ENCODE results near the gene PLEKHN1.
"Not testable (repeated sequence)": the region's sequence is repeated elsewhere in the genome, so short reads cannot be mapped to it uniquely, and the experiment has no call there.

The PLEKHN1 gene

DNA sequence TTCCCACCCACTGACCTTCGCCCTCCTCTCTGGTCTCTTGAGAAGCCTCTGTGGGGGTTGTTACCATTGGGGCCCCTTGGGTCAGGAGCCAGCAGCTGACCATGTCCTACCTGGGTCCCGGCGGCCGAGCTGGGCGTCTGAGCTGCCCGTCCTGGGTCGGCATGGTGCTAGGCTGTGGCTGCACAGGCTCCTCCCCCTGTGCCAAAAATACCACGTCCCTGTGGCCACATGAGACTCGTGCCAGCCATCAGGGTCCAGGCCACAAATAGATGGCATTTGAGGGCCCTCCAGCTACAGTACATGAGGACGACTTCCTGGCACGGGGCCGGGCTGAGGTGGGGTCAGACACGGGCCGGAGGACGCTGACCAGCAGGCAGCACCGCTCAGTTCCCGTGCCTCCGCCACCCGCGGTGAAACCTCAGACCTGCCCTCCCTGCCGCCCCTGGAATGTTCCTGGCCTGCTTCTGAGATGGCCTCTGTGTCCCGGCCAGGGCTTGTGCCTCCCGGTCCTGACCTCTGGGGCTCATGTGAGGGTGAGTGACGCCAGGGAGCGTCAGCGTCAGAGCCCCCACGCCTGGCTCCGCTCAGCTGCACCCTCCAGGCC, 15.8 kb downstream of the PLEKHN1 start, which contains the start of gene PERM1:
PERM1 (minus strand) TSS at position 139 of the 604 bp plus-strand sequence. CDS start 1,064 bp downstream, outside the sequence.
- in situ Hi-C loops (cut with MboI; ENCODE audit: low sequenced_read_pairs, unreplicated experiment): no loop called here
- TF ChIP-seq, protein P1, sequence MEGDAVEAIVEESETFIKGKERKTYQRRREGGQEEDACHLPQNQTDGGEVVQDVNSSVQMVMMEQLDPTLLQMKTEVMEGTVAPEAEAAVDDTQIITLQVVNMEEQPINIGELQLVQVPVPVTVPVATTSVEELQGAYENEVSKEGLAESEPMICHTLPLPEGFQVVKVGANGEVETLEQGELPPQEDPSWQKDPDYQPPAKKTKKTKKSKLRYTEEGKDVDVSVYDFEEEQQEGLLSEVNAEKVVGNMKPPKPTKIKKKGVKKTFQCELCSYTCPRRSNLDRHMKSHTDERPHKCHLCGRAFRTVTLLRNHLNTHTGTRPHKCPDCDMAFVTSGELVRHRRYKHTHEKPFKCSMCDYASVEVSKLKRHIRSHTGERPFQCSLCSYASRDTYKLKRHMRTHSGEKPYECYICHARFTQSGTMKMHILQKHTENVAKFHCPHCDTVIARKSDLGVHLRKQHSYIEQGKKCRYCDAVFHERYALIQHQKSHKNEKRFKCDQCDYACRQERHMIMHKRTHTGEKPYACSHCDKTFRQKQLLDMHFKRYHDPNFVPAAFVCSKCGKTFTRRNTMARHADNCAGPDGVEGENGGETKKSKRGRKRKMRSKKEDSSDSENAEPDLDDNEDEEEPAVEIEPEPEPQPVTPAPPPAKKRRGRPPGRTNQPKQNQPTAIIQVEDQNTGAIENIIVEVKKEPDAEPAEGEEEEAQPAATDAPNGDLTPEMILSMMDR (IDR thresholded peaks at IDR 0.05; ENCODE audit: borderline replicate concordance, control extremely low read depth, extremely low read depth, insufficient read depth, missing control alignments): no peak
- DNase-seq (ENCODE audit: low spot score): no peak

DNA sequence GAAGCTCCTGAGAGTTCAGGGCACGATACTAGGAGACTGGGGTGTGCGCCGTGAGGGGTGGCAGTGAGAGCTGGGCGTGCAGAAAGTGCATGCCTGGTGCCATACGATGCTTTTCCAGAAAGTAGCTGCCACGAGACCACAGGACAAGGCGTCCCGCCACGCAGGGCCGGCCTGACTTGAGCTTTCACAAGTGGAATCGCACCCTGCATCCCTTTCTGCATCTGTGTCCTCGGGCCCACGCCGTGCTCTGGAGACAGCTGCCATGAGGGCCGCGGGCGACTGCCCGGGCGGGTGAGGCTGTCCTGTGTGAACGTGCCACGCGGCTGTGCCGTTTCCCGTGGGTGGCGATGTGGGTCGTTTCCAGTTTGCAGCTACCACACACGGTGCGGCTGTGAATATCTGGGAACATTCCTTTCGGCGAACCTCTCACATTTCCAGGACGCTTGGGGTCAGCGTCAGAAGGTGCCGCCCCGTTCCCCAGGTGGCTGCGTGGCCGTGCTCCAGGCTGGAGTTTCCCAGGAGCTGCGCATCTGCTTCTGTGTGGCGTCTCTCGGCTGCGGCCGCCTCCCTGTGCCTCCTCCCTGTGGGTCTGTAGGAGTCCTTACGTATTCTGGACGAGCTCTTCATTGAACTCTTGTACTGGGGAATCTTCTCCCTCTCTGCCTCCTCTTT, 16.6 kb downstream of the PLEKHN1 start:
- DNase-seq (ENCODE audit: low spot score): no peak
- in situ Hi-C loops (cut with MboI; ENCODE audit: low sequenced_read_pairs, unreplicated experiment): no loop called here
- TF ChIP-seq, protein P1 (IDR thresholded peaks at IDR 0.05; ENCODE audit: borderline replicate concordance, control extremely low read depth, extremely low read depth, insufficient read depth, missing control alignments): no peak

DNA sequence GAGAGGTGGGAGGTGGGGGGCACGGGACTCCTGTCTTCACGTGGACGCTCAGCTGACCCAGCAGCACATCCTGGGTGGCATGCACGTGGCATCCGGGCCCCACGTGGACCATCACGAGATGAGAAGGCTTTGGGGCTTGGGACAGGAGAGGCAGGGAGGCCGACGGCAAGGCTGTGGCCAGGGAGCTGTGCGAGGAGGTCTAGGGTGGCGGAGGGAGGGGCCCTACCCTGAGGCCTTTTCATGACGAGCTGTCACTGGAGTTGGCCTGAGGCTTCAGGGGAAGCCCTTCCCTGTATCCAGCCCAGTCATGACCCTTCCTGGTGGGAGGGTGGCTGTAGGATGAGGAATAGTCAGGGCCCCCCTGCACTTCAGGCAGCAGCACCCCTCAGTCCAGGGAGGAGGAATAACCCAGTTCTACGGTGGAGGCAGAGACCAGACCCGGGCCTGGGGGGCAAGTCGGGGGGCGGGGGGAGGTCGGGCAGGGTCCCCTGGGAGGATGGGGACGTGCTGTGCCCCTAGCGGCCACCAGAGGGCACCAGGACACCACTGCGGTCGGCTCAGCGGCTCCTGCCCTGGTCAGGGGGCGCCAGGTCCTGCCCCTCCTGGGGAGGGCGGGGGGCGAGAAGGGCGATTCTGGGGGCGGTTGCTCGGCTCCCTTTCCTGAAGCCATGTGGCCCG, 17.7 kb downstream of the PLEKHN1 start:
- TF ChIP-seq, protein P1 (IDR thresholded peaks at IDR 0.05; ENCODE audit: borderline replicate concordance, control extremely low read depth, extremely low read depth, insufficient read depth, missing control alignments): peak; percentile 95
- peak; percentile 89 for DNase-seq (ENCODE audit: low spot score)
- in situ Hi-C loops (cut with MboI; ENCODE audit: low sequenced_read_pairs, unreplicated experiment): no loop called here

DNA sequence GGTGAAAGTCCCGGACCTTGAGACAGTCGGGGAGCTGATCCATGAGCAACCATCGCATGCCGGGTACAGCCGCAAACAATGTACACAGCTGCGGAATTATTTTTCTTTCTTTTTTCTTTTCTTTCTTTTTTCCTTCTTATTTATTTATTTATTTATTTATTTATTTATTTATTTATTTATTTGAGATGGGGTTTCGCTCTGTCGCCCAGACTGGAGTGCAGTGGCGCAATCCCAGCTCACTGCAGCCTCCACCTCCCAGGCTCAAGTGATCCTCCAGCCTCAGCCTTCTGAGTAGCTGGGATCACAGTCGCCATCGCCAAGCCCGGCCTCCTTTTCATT, 18.2 kb downstream of the PLEKHN1 start:
- in situ Hi-C loops (cut with MboI; ENCODE audit: low sequenced_read_pairs, unreplicated experiment): no loop called here
- TF ChIP-seq, protein P1 (IDR thresholded peaks at IDR 0.05; ENCODE audit: borderline replicate concordance, control extremely low read depth, extremely low read depth, insufficient read depth, missing control alignments): no peak
- DNase-seq (ENCODE audit: low spot score): no peak

DNA sequence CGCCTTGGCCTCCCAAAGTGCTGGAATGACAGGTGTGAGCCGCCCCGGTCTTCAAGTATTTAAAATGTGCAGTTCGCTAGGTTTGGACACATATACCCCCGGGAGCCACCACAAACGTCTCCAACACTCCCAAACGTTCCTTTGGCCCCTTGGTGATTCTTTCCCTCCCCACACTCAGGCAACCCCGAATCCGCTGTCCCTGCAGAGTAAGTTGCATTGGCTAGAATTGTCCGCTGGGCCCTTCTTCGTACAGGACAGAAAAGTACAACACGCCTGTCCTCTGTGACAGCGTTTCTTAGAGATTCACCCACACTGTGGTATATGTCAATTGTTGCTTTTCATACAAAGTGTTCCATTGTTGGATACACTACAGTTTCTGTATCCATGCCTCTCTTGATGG, 18.8 kb downstream of the PLEKHN1 start:
- TF ChIP-seq, protein P1 (IDR thresholded peaks at IDR 0.05; ENCODE audit: borderline replicate concordance, control extremely low read depth, extremely low read depth, insufficient read depth, missing control alignments): no peak
- DNase-seq (ENCODE audit: low spot score): no peak
- in situ Hi-C loops (cut with MboI; ENCODE audit: low sequenced_read_pairs, unreplicated experiment): no loop called here

DNA sequence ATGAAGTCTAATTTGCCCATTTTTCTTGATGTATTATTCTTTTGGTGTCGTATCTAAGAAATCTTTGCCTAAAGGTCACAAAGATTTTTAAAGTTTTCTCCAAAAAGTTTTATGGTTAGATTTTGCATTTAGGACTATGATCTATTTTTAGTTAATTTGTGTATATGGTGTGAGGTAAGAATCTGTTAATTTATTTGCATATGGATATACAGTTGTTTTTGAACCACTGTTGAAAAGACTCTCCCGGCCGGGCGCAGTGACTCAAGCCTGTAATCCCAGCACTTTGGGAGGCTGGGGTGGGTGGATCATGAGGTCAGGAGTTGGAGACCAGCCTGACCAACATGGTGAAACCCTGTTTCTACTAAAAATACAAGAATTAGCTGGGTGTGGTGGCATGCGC, 21.8 kb downstream of the PLEKHN1 start:
- DNase-seq (ENCODE audit: low spot score); in situ Hi-C loops (cut with MboI; ENCODE audit: low sequenced_read_pairs, unreplicated experiment): not testable (repeated sequence)

DNA sequence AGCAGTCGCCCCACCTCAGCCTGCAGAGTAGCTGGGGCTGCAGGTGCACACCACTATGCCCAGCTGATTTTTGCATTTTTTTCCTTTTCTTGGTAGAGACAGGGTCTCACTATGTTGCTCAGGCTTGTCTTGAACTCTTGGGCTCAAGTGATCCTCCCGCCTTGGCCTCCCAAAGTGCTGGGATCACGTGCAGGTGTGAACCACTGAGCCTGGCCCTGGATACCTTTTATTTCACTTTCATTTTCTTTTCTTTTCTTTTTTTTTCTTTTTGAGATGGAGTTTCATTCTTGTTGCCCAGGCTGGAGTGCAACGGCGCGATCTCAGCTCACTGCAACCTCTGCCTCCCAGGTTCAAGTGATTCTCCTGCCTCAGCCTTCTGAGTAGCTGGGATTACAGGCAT, 25.0 kb downstream of the PLEKHN1 start:
- DNase-seq (ENCODE audit: low spot score); in situ Hi-C loops (cut with MboI; ENCODE audit: low sequenced_read_pairs, unreplicated experiment): not testable (repeated sequence)
